ENCODE results near the gene EMILIN1. TPM values are rescaled to one million over a fixed set of nuclear protein-coding genes. Genes with fewer than 3 reads are reported as not detected.

The EMILIN1 gene
- total RNA-seq, 1 donor from 2014 or later, result 1.6 TPM

DNA sequence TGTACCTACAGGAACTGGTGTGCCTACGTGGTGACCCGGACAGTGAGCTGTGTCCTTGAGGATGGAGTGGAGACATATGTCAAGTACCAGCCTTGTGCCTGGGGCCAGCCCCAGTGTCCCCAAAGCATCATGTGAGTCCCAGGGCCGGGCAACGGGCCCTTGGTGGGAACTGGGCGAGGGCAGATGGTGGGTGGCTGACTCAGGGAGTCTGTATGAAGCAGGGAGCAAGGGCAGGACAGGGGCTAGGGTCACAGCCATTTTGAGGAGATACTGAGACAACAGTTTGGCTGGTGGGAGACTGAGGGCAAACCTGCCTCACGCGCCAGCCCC, 1.7 kb downstream of the EMILIN1 start:
- H3K4me3 ChIP-seq (ENCODE audit: low read depth, low read length), result no peak overlapping the region
- FAIRE-seq, result no peak
- H3K36me3 ChIP-seq (ENCODE audit: control insufficient read depth, insufficient read depth, low read length), result no peaks in the 10 kb centered on the region

DNA sequence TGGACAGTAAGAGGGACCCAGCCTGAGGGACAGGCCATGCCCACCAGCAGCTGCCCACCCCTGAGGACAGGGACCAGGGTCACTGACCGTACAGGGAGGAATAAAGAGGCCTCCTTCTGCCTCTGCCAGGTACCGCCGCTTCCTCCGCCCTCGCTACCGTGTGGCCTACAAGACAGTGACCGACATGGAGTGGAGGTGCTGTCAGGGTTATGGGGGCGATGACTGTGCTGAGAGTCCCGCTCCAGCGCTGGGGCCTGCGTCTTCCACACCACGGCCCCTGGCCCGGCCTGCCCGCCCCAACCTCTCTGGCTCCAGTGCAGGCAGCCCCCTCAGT, 2.2 kb downstream of the EMILIN1 start:
- no peak for FAIRE-seq
- DNase-seq (ENCODE audit: low read depth), result no peak
- TF ChIP-seq, protein P1, sequence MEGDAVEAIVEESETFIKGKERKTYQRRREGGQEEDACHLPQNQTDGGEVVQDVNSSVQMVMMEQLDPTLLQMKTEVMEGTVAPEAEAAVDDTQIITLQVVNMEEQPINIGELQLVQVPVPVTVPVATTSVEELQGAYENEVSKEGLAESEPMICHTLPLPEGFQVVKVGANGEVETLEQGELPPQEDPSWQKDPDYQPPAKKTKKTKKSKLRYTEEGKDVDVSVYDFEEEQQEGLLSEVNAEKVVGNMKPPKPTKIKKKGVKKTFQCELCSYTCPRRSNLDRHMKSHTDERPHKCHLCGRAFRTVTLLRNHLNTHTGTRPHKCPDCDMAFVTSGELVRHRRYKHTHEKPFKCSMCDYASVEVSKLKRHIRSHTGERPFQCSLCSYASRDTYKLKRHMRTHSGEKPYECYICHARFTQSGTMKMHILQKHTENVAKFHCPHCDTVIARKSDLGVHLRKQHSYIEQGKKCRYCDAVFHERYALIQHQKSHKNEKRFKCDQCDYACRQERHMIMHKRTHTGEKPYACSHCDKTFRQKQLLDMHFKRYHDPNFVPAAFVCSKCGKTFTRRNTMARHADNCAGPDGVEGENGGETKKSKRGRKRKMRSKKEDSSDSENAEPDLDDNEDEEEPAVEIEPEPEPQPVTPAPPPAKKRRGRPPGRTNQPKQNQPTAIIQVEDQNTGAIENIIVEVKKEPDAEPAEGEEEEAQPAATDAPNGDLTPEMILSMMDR (IDR thresholded peaks at IDR 0.05; ENCODE audit: insufficient read depth, low read length, severe bottlenecking), result no peak
- H3K27me3 ChIP-seq (ENCODE audit: control insufficient read depth, insufficient read depth, low read length), result no peaks in the 10 kb centered on the region
- H3K36me3 ChIP-seq (ENCODE audit: control insufficient read depth, insufficient read depth, low read length), result no peaks in the 10 kb centered on the region
- no peak overlapping the region for H3K4me3 ChIP-seq (ENCODE audit: low read depth, low read length)

More for the DNA sequence above, 1.7 kb downstream of the EMILIN1 start:
- TF ChIP-seq, protein P1 (IDR thresholded peaks at IDR 0.05; ENCODE audit: insufficient read depth, low read length, severe bottlenecking), result no peak
- no peaks in the 10 kb centered on the region for H3K27me3 ChIP-seq (ENCODE audit: control insufficient read depth, insufficient read depth, low read length)
- DNase-seq (ENCODE audit: low read depth), result no peak

GRCh38 chr2:27081984-27082772, 3.8 kb downstream of the EMILIN1 start:
- Histone ChIP-seq H3K36me3 (ENCODE audit: control insufficient read depth, insufficient read depth, low read length) (no peaks in the 10 kb centered on the region), H3K4me3 (ENCODE audit: low read depth, low read length) (no peak overlapping the region), H3K27me3 (ENCODE audit: control insufficient read depth, insufficient read depth, low read length) (no peaks in the 10 kb centered on the region)
- TF ChIP-seq, protein P1 (IDR thresholded peaks at IDR 0.05; ENCODE audit: insufficient read depth, low read length, severe bottlenecking), result no peak
- FAIRE-seq (no peak), DNase-seq (ENCODE audit: low read depth) (no peak)

DNA sequence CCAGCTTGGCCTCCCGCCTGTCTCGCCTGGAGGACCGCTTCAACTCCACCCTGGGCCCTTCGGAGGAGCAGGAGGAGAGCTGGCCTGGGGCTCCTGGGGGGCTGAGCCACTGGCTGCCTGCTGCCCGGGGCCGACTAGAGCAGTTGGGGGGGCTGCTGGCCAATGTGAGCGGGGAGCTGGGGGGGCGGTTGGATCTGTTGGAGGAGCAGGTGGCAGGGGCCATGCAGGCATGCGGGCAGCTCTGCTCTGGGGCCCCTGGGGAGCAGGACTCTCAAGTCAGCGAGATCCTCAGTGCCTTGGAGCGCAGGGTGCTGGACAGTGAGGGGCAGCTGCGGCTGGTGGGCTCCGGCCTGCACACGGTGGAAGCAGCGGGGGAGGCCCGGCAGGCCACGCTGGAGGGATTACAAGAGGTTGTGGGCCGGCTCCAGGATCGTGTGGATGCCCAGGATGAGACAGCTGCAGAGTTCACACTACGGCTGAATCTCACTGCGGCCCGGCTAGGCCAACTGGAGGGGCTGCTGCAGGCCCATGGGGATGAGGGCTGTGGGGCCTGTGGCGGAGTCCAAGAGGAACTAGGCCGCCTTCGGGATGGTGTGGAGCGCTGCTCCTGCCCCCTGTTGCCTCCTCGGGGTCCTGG, 4.5 kb downstream of the EMILIN1 start:
- DNase-seq (ENCODE audit: low read depth) (no peak), FAIRE-seq (no peak)
- TF ChIP-seq, protein P1 (IDR thresholded peaks at IDR 0.05; ENCODE audit: insufficient read depth, low read length, severe bottlenecking), result no peak
- no peaks in the 10 kb centered on the region for H3K27me3 ChIP-seq (ENCODE audit: control insufficient read depth, insufficient read depth, low read length)
- H3K36me3 ChIP-seq (ENCODE audit: control insufficient read depth, insufficient read depth, low read length), result no peaks in the 10 kb centered on the region
- H3K4me3 ChIP-seq (ENCODE audit: low read depth, low read length), result no peak overlapping the region

- DNase-seq (ENCODE audit: low read depth) (peak; percentile 30), FAIRE-seq (no peak)
- no peaks in the 10 kb centered on the region for H3K36me3 ChIP-seq (ENCODE audit: control insufficient read depth, insufficient read depth, low read length)
- no peak overlapping the region for H3K4me3 ChIP-seq (ENCODE audit: low read depth, low read length)
- TF ChIP-seq, protein P1 (IDR thresholded peaks at IDR 0.05; ENCODE audit: insufficient read depth, low read length, severe bottlenecking), result no peak
- H3K27me3 ChIP-seq (ENCODE audit: control insufficient read depth, insufficient read depth, low read length), result no peaks in the 10 kb centered on the region
Measured at GRCh38 chr2:27083410-27084296, 5.2 kb downstream of the EMILIN1 start.
